Ovary (tissue), 9 donors: ENCODE data around the gene QTRT2. TPM values are rescaled to one million over a fixed set of nuclear protein-coding genes. Genes with fewer than 3 reads are reported as not detected.

ENCODE experiments used
- DNase-seq, 5 donors: peaks; one replicate each; pipeline ENCODE4 v3.0.0-alpha.2; 2019 to 2020
- H3K27ac ChIP-seq, 2 donors: fragments of 200-600 bp; one replicate each; pipeline versions ENCODE4 v1.5.1 to v1.8.0; 2019 to 2022
- H3K27me3 ChIP-seq: fragments of 200-600 bp; one replicate; pipeline ENCODE4 v1.8.0; 2022
- H3K36me3 ChIP-seq: fragments of 200-600 bp; sonication (generic); one replicate; pipeline ENCODE4 v1.5.1; 2019
- H3K4me1 ChIP-seq: one replicate; pipeline ENCODE4 v1.8.1; 2013; ENCODE audit warnings: mild to moderate bottlenecking, moderate library complexity; ENCODE audit not compliant: insufficient read depth
- H3K4me3 ChIP-seq: fragments of 200-600 bp; sonication (generic); one replicate; pipeline ENCODE4 v1.5.1; 2017
- H3K9me3 ChIP-seq, 2 donors: fragments of 200-600 bp in 1 of 2; sonication (generic) in 1 of 2; one replicate each; pipeline versions ENCODE4 v1.5.1 to v1.8.1; 2013 to 2019; ENCODE audit warnings: mild to moderate bottlenecking in 1 of 2, moderate library complexity in 1 of 2
- EP300 ChIP-seq: sonication (generic); formaldehyde crosslinking; IDR thresholded peaks from one replicate; pipeline ENCODE4 v1.6.1; 2017; ENCODE audit warnings: antibody characterized with exemption
- POLR2A ChIP-seq: fragments of 450-650 bp; IDR thresholded peaks from one replicate; pipeline ENCODE4 v1.6.1; 2017; ENCODE audit warnings: antibody characterized with exemption, mild to moderate bottlenecking, moderate library complexity
- WGBS, 3 donors: extraction: QIAGEN DNeasy Blood & Tissue Kit in 1 of 3; methylation state at CpG; one replicate each; pipeline versions ENCODE4 v1.1.5 to v1.1.7; 2013 to 2017; 5-methylcytosine and 5-hydroxymethylcytosine counted together
- intact Hi-C, 4 donors: fragments of 100-400 bp; cut with DNase I; formaldehyde crosslinking; loops; one replicate each; pipeline versions ENCODE4 v1.11.0 to v1.15.1; 2022 to 2023
- polyA plus RNA-seq, 2 donors: library from polyadenylated mRNA; stranded (reverse); fragments of 200-250 nt in 1 of 2; fragments of 350-450 nt in 1 of 2; fragmentation: Illumina TruSeq in 1 of 2; extraction: RNeasy Lipid Tissue Mini Kit (QIAGEN cat#74804) in 1 of 2; gene quantifications; one replicate each; pipeline ENCODE4 v1.2.3, GENCODE V29; 2013 to 2014
- total RNA-seq, 7 donors: library from RNA; depleted of rRNA in 2 of 7; stranded (reverse); fragments of >200 nt in 2 of 7; fragmentation: NEBNext Ultra II Directional in 3 of 7; extraction: Animal tissue kit (Norgen Biotek cat#: 25700) in 3 of 7; gene quantifications; one replicate each; pipeline versions ENCODE4 v1.1.0 to v1.2.4, GENCODE V29; 2016 to 2023
- TF ChIP-seq, protein P1 (sequence below), 3 donors: fragments of 450-650 bp in 2 of 3; fragments of 200-600 bp in 1 of 3; IDR thresholded peaks; one replicate each; pipeline versions ENCODE4 v1.5.1 to v1.8.0; 2016 to 2022; ENCODE audit warnings: antibody characterized with exemption in 3 of 3, mild to moderate bottlenecking in 1 of 3
- donor health status: DM: no; HTN: no; CAD: no; lungs with moderate emphysema.
- donor health status: DM: no; HTN: no; CAD: no.
- donor health status: Bipolar disorder and iron deficiency.
- donor health status: DM: yes; HTN: yes; CAD: no.
- donor health status: DM: no; HTN: no; CAD: no.
- donor health status: DM: yes; HTN: yes; CAD: no.

The QTRT2 gene
- total and polyA plus RNA-seq, 9 donors: 6.4 to 32.6 (median 20.3) TPM

DNA sequence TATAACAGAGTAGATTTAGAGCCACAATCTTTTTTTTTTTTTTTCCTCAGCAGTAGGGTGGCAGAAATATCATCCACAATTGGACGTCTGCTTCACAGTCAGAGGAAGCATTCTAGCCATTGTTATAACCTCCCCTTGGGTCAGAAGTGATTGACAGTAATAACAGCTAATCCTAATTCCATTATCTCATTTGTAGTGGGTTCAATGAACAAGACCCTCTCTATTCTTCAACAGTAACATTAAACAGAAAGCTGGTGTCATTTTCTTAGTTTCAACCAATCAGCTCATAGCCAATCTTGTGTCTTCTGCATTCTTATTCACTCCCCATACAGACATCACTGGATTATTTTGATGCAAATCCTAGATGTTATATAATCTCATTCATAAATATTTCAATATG lies 44.6 kb downstream of the QTRT2 start:
- Histone ChIP-seq H3K4me3 (no peak overlapping the region), H3K36me3 (no peaks in the 10 kb centered on the region), H3K9me3 (no peaks in the 10 kb centered on the region), H3K27me3 (no peaks in the 10 kb centered on the region), H3K27ac (no peak overlapping the region), H3K4me1 (no peaks in the 10 kb centered on the region)
- TF ChIP-seq EP300 (no peak), POLR2A (no peak)
- TF ChIP-seq, protein P1, sequence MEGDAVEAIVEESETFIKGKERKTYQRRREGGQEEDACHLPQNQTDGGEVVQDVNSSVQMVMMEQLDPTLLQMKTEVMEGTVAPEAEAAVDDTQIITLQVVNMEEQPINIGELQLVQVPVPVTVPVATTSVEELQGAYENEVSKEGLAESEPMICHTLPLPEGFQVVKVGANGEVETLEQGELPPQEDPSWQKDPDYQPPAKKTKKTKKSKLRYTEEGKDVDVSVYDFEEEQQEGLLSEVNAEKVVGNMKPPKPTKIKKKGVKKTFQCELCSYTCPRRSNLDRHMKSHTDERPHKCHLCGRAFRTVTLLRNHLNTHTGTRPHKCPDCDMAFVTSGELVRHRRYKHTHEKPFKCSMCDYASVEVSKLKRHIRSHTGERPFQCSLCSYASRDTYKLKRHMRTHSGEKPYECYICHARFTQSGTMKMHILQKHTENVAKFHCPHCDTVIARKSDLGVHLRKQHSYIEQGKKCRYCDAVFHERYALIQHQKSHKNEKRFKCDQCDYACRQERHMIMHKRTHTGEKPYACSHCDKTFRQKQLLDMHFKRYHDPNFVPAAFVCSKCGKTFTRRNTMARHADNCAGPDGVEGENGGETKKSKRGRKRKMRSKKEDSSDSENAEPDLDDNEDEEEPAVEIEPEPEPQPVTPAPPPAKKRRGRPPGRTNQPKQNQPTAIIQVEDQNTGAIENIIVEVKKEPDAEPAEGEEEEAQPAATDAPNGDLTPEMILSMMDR (IDR thresholded peaks at IDR 0.05): no peak
- intact Hi-C loops: no loop called here
- WGBS, 3 donors: 44 to 72% (median 71%) methylated on average over 1 of the region's 1 CpG
- no peak for DNase-seq

DNA sequence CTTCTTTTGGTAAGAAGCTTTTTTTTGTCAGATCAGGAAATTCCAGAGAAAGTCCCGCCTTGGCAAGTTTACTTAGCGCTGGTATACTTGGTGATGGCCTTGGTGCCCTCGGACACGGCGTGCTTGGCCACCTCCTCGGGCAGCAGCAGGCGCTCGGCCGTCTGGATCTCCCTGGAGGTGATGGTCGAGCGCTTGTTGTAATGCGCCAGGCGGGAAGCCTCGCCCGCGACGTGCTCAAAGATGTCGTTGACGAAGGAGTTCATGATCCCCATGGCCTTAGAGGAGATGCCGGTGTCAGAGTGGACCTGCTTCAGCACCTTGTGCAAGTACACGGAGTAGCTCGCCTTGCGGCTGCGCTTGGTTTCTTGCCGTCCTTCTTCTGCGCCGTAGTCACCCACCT lies 46.6 kb downstream of the QTRT2 start:
- 92 to 96% (median 94%) methylated on average over 27 of the region's 27 CpGs for WGBS, 3 donors
- DNase-seq: no peak
- intact Hi-C loops: no loop called here

DNA sequence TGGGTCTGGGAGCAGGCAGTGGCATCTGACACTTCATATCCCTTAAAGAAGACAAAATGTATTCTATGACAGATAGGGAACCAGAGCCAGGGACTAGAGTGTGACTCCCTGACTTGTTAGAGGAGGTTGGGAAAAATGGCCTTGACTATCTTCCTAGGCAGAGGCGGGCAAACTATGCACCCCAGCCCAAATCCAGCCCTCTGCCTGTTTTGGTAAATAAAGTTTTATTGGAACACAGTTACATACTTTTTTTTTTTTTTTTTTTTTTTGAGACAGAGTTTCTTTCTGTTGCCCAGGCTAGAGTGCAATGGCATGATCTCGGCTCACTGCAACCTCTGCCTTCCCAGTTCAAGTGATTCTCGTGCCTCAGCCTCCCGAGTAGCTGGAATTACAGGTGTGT lies 47.3 kb downstream of the QTRT2 start:
- intact Hi-C loops: no loop called here
- Histone ChIP-seq H3K4me1 (no peaks in the 10 kb centered on the region), H3K36me3 (no peaks in the 10 kb centered on the region), H3K9me3 (no peaks in the 10 kb centered on the region), H3K4me3 (no peak overlapping the region), H3K27ac (no peak overlapping the region), H3K27me3 (no peaks in the 10 kb centered on the region)
- DNase-seq: no peak
- no peak for TF ChIP-seq POLR2A
- WGBS, 3 donors: 90 to 93% (median 90%) methylated on average over 4 of the region's 4 CpGs

More for the DNA sequence above, 46.6 kb downstream of the QTRT2 start:
- Histone ChIP-seq H3K27ac (no peak overlapping the region), H3K4me1 (no peaks in the 10 kb centered on the region), H3K27me3 (no peaks in the 10 kb centered on the region), H3K4me3 (no peak overlapping the region), H3K9me3 (no peaks in the 10 kb centered on the region), H3K36me3 (no peaks in the 10 kb centered on the region)
- TF ChIP-seq, protein P1 (IDR thresholded peaks at IDR 0.05): no peak
- TF ChIP-seq POLR2A (no peak), EP300 (no peak)

DNA sequence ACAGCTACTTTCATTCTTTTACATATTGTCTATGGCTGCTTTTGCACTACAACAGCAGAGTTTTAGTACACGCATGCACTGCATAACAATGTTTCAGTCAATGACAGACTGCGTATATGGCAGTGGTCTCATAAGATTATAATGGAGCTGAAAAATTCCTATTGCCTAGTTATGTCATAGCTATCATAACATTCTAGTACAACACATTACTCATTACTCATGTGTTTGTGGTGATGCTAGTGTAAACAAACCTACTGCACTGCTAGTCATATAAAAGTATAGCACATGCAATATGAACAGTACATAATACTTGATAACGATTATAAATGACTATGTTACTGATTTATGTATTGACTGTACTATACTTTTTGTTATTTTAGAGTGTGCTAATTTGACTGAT lies 47.9 kb downstream of the QTRT2 start:
- no peak for TF ChIP-seq EP300
- TF ChIP-seq, protein P1 (IDR thresholded peaks at IDR 0.05): no peak
- no peak for TF ChIP-seq POLR2A
- 65 to 76% (median 66%) methylated on average over 3 of the region's 3 CpGs for WGBS, 3 donors
- intact Hi-C loops: no loop called here
- Histone ChIP-seq H3K9me3 (no peaks in the 10 kb centered on the region), H3K4me1 (no peaks in the 10 kb centered on the region), H3K4me3 (no peak overlapping the region), H3K36me3 (no peaks in the 10 kb centered on the region), H3K27ac (no peak overlapping the region), H3K27me3 (no peaks in the 10 kb centered on the region)
- DNase-seq: no peak

DNA sequence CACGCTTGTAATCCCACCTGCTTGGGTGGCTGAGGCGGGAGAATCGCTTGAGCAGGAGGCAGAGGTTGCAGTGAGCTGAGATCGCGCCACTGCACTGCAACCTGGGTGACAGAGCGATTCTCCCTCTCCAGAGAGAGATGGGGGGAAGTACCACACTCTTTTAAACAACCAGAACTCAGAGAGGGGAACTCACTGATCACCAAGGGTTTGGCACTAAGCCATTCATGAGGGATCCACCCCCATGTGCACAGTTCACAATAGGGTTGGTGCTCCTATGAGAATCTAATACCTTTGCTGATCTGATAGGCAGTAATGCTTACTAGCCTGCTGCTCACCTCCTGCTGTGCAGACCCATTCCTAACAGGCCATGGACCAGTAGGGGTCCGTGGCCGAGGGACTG lies 51.6 kb downstream of the QTRT2 start:
- WGBS, 3 donors: 91 to 93% (median 91%) methylated on average over 8 of the region's 8 CpGs
- DNase-seq: no peak
- Histone ChIP-seq H3K36me3 (no peaks in the 10 kb centered on the region), H3K4me3 (no peak overlapping the region), H3K27me3 (no peaks in the 10 kb centered on the region), H3K4me1 (no peaks in the 10 kb centered on the region), H3K27ac (no peak overlapping the region), H3K9me3 (no peaks in the 10 kb centered on the region)
- intact Hi-C loops: no loop called here
- no peak for TF ChIP-seq EP300
- TF ChIP-seq POLR2A: no peak
- TF ChIP-seq, protein P1 (IDR thresholded peaks at IDR 0.05): no peak
